ENCODE measurements around the gene SPIRE2.
"Not testable (repeated sequence)": the region's sequence is repeated elsewhere in the genome, so short reads cannot be mapped to it uniquely, and the experiment has no call there.

The SPIRE2 gene

DNA sequence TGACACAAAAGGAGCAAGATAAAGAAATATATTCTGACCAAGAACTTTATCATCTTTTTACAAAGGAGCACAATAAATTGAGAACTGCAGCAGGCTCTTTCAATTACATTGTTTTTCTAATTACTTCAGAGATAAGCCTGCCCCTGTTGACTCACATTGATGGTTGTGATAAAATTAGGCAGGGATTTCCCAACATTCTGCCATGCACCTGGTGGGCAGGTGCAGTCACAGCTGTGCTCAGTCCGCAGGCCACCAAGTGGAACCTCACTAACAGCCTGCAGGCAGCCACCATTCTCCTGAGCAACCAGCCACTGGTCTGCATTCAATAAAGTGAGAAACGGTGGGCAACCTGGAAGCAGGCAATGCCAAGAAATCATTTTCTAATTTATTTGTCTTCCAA, 17.0 kb upstream of the SPIRE2 start:
- no peak for DNase-seq (ENCODE audit: low read depth)

- DNase-seq (ENCODE audit: low read depth): no peak
These were observed 12.5 kb upstream of the SPIRE2 start for GRCh38 chr16:89815639-89816348.

- DNase-seq (ENCODE audit: low read depth): not testable (repeated sequence)
These were observed 9.3 kb upstream of the SPIRE2 start for GRCh38 chr16:89818851-89819403.

DNA sequence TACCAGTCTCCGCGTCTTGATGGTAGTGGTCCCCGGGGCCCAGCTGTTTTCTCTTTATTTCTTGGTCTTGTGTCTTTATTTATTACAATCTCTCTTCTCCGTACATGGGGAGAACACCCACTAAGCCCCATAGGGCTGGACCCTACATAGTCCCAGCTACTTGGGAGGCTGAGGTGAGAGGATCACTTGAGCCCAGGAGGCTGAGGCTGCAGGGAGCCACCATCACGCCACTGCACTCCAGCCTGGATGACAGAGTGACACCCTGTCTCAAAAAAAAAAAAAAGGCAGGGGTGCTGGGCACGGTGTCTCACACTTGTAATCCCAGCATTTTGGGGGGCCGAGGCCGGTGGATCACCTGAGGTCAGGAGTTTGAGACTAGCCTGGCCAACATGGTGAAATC, 8.8 kb upstream of the SPIRE2 start:
- DNase-seq (ENCODE audit: low read depth): not testable (repeated sequence)

- DNase-seq (ENCODE audit: low read depth): no peak
These were observed 6.7 kb upstream of the SPIRE2 start for GRCh38 chr16:89821438-89822187.

- no peak for DNase-seq (ENCODE audit: low read depth)
These were observed 5.8 kb upstream of the SPIRE2 start for GRCh38 chr16:89822188-89823086.

DNA sequence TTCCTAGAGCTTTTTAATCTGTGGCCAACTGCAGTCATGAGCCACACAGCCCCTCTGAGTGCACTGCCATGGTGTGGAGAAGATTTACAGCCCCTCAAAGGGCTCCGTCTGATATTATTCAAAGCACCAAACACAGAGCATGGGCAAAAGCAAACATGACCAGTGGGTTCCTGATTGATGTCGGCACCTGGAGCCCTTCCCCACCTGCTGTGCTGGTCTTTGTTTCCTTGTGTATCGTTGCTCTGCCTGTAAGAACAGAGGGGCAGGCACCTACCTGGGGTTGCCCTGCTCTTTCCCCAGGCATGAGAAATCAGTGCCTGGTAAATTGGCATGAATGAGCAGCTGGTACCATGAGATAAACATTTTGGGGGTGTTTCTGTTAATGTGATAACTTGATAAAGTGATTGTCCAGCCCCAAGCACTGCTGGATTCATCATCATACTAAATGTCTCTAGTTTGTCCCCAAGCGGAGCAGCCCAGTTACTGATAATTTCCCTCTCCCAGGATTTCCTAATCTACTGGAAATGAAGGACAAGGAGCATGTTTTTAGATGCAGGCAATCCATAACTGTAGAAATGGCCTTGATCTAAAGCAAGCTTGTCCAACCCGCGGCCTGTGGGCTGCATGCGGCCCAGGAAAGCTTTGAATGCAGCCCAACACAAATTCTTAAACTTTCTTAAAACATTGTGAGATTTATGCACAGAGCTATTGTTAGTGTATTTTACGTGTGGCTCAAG, 5.0 kb upstream of the SPIRE2 start:
- no peak for DNase-seq (ENCODE audit: low read depth)

DNA sequence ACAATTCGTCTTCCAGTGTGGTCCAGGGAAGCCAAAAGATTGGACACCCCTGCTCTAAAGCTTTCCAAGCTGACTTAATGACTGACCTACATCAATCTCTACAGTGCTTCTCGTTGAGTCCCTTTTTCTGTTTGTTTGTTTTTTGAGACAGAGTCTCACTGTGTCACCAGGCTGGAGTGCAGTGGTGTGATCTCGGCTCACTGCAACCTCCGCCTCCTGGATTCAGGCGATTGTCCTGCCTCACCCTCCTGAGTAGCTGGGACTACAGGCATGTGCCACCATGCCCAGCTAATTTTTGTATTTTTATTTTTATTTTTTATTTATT, 4.5 kb upstream of the SPIRE2 start:
- not testable (repeated sequence) for DNase-seq (ENCODE audit: low read depth)

GRCh38 chr16:89826531-89827382, 1.5 kb upstream of the SPIRE2 start:
- no peak for DNase-seq (ENCODE audit: low read depth)

GRCh38 chr16:89827383-89828198, 684 bp upstream of the SPIRE2 start:
- DNase-seq (ENCODE audit: low read depth): peak; percentile 83

- DNase-seq (ENCODE audit: low read depth): peak; percentile 4
These were observed 775 bp downstream of the SPIRE2 start for GRCh38 chr16:89828870-89829629.

DNA sequence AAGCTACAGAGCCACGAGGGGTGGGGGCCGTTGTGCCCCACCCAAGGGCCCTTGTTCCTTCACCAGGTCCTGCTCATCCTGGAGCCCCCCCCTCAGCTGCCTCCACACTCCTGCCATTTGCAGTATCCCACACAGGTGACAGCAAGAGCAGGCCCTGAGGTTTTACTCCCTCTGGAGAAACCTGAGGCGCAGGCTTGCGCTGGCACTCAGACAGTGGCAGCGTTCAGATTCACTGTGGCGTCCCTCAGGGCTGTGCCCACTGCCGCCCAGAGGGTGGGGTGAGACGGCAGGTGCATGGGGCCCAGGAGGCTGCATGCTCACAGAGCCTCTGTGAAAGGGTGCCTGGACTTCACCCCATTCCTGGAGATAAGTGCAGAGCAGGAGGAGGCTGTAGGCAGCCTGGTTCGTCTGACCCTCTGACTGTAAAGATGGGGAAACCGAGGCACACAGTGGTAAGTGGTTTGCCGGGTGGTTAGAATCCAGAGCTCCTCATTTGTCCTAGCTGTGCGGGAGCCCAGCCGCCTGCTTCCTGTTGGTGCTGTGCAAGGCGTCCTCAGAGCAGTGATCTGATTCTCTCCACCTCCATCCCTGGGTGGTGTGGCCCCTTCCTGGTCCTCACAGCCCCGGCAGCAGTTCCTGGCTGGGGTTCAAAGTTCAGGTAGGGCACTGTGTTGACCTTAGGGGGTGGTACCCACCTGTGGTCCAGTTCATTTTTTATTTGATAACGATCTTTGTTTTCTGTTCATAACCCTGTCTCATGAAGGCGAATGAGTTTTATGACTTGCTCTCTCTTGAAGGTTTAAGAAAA, 1.6 kb downstream of the SPIRE2 start:
- DNase-seq (ENCODE audit: low read depth): no peak

DNA sequence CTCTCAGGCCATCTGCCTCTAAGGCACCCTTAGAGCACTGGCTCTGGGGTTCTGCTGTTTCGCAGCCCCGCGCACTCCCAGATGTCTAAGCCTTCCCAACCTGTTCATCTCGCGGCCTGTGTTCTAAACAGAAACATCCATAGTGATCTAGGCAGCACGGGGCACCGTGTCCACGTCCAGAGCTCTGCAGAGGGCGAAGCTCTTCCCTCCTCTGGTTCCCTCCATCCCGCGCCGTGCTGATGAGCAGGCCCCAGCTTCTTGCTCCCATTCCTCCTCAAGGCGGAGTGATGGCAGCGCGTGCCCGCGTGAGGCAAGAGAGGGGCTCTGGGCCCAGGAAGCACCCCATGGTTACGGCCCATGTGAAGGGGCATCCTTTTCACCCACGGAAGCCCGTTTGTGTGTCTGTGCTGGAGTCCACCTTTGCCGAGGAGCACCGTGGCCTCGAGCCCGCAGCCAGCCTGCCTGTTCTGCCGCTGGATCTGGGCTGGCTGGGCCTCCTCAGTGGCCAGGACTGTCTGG, 3.6 kb downstream of the SPIRE2 start:
- no peak for DNase-seq (ENCODE audit: low read depth)

- DNase-seq (ENCODE audit: low read depth): not testable (repeated sequence)
These were observed 5.5 kb downstream of the SPIRE2 start for GRCh38 chr16:89833664-89834363.

DNA sequence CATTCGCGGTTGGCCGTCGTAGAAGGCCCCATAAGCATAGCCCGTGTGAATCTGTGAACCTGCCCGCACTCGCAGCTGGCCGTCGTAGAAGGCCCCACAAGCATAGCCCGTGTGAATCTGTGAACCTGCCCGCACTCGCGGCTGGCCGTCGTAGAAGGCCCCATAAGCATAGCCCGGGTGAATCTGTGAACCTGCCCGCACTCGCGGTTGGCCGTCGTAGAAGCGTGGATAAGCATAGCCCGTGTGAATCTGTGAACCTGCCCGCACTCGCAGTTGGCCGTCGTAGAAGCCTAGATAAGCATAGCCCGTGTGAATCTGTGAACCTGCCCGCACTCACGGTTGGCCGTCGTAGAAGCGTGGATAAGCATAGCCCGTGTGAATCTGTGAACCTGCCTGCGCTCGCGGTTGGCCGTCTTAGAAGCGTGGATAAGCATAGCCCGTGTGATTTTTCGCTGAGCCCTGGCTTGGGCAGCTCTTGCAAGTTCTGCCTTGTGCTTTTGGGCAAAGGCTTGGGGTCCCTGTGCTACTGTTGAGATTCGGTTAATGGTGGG, 6.6 kb downstream of the SPIRE2 start:
- DNase-seq (ENCODE audit: low read depth): not testable (repeated sequence)

DNA sequence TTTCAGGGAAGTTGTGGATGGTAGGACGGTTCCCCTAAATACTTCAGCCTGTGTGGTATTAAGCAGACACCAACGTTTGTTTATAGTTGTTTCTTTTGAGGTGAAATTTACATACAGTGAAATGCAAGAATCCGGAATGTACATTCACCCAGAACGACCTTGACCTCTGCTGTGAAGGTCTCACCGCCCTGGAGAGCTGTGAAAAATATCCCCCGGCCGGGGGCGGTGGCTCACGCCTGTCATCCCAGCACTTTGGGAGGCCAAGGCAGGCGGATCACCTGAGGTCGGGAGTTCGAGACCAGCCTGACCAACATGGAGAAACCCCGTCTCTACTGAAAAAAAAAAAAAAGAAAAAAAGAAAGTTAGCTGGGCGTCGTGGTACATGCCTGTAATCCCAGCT, 8.2 kb downstream of the SPIRE2 start:
- not testable (repeated sequence) for DNase-seq (ENCODE audit: low read depth)

DNA sequence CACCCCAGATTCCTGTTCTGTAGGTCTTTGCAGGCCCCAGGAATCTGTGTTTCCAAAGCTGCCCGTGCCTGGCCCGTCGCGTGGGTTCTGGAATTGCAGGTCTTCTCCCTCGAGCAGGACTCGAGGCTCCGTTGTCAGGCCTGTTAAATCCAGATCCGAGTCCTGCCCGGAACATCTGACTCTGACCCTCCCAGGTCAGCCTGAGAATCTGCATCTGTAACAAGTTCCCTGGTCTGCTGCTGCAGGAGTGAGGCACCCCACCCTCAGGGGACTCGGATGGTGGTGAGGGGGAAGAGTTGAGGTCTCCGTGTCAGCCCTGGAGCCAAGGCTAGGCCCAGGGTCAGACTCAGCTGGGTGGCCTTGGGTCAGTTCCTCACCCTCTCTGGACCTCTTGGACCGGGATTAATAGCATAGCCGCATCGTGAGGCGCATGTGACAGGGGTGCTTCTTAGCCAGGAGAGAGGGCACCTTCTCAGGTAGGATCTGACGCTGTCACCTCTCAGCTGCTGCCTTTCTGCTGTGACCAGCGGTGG, 8.8 kb downstream of the SPIRE2 start:
- no peak for DNase-seq (ENCODE audit: low read depth)
